DOHH2 (cell line): ENCODE data around the gene GRB10.
"Not testable (repeated sequence)": the region's sequence is repeated elsewhere in the genome, so short reads cannot be mapped to it uniquely, and the experiment has no call there.

Experiments used
- H3F3A ChIP-seq: fragments of 200-600 bp; sonication (generic), shearing (Covaris generic); 2 replicates; pipeline ENCODE4 v1.6.0; 2016; ENCODE audit warnings: antibody characterized with exemption, mild to moderate bottlenecking; ENCODE audit not compliant: control insufficient read depth, insufficient read depth
- H3K27ac ChIP-seq: fragments of 200-600 bp; sonication (generic); 2 replicates; pipeline ENCODE4 v1.5.1; 2014; ENCODE audit warnings: low read depth, mild to moderate bottlenecking, low read length, moderate library complexity
- H3K27me3 ChIP-seq: fragments of 200-600 bp; sonication (generic); 2 replicates; pipeline ENCODE4 v1.6.1; 2014; ENCODE audit warnings: mild to moderate bottlenecking, low read length, mixed read lengths; ENCODE audit not compliant: control insufficient read depth
- H3K36me3 ChIP-seq: fragments of 200-600 bp; sonication (generic); 2 replicates; pipeline ENCODE4 v1.6.1; 2014; ENCODE audit warnings: mild to moderate bottlenecking, low read length, moderate library complexity, mixed read lengths; ENCODE audit not compliant: control insufficient read depth
- H3K4me1 ChIP-seq: fragments of 200-600 bp; sonication (generic); 2 replicates; pipeline ENCODE4 v1.6.1; 2014; ENCODE audit warnings: mild to moderate bottlenecking, low read length, mixed read lengths; ENCODE audit not compliant: control insufficient read depth
- H3K4me2 ChIP-seq: fragments of 200-600 bp; sonication (generic); 2 replicates; pipeline ENCODE4 v1.6.0; 2014; ENCODE audit warnings: mild to moderate bottlenecking, low read length, moderate library complexity
- H3K4me3 ChIP-seq: fragments of 200-600 bp; sonication (generic); 2 replicates; pipeline ENCODE4 v1.5.1; 2014; ENCODE audit warnings: mild to moderate bottlenecking, low read length, mixed read lengths
- H3K79me2 ChIP-seq: fragments of 200-600 bp; sonication (generic); 2 replicates; pipeline ENCODE4 v1.6.1; 2014; ENCODE audit warnings: mild to moderate bottlenecking, low read length, mixed read lengths; ENCODE audit not compliant: control insufficient read depth
- H3K9me2 ChIP-seq: fragments of 200-600 bp; sonication (generic); replicated peaks from 2 replicates; pipeline ENCODE4 v1.6.1; 2014; ENCODE audit warnings: mild to moderate bottlenecking, low read length, mixed read lengths; ENCODE audit not compliant: control insufficient read depth
- H3K9me3 ChIP-seq: fragments of 200-600 bp; sonication (generic); 2 replicates; pipeline ENCODE4 v1.6.1; 2014; ENCODE audit warnings: antibody characterized with exemption, low read length, mixed read lengths; ENCODE audit not compliant: control insufficient read depth, insufficient read depth
- H4K20me1 ChIP-seq: fragments of 200-600 bp; sonication (generic); 2 replicates; pipeline ENCODE4 v1.6.0; 2014; ENCODE audit warnings: low read depth, mild to moderate bottlenecking, antibody characterized with exemption, low read length, moderate library complexity; ENCODE audit not compliant: control insufficient read depth, insufficient read depth
- EZH2phosphoT487 ChIP-seq: fragments of 200-600 bp; sonication (generic); IDR thresholded peaks from 2 replicates; pipeline ENCODE4 v1.6.1; 2017; ENCODE audit warnings: borderline replicate concordance, mild to moderate bottlenecking, antibody characterized with exemption, low read length, moderate library complexity, mixed read lengths
- TF ChIP-seq, protein P1 (sequence below): fragments of 200-600 bp; sonication (generic); IDR thresholded peaks from one replicate; pipeline ENCODE4 v1.5.1; 2014; ENCODE audit warnings: antibody characterized with exemption, mild to moderate bottlenecking, low read depth, low read length; ENCODE audit not compliant: poor library complexity, severe bottlenecking

GRB10 gene

DNA sequence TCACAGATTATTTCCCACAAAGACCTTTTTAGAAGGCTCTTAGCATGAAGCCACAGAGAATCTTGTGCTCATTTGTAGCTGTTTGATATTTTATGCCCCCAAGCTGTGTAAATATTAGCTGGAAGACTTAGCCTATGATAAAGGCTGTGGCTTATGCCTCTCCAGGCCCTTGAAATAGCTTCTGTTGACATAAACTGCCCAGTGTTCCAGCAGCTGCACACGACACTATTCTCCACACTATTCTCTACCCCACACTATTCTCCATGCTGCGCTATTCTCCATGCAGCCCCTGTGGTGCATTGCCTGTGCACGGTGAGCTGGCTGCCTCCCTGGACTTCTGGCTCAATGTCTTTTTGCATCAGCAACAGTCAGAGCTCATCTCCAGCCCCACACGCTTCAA, 230.6 kb downstream of the GRB10 start:
- Histone ChIP-seq H3K79me2 (no peaks in the 10 kb centered on the region), H3F3A (no peaks in the 10 kb centered on the region), H3K27ac (no peak overlapping the region), H3K4me1 (no peaks in the 10 kb centered on the region), H3K4me2 (no peak overlapping the region), H3K36me3 (no peaks in the 10 kb centered on the region), H4K20me1 (no peaks in the 10 kb centered on the region), H3K27me3 (peaks cover 7% of the 10 kb centered on the region), H3K9me3 (no peaks in the 10 kb centered on the region), H3K9me2 (no peaks in the 10 kb centered on the region), H3K4me3 (no peak overlapping the region)
- no peak for TF ChIP-seq EZH2phosphoT487
- TF ChIP-seq, protein P1, sequence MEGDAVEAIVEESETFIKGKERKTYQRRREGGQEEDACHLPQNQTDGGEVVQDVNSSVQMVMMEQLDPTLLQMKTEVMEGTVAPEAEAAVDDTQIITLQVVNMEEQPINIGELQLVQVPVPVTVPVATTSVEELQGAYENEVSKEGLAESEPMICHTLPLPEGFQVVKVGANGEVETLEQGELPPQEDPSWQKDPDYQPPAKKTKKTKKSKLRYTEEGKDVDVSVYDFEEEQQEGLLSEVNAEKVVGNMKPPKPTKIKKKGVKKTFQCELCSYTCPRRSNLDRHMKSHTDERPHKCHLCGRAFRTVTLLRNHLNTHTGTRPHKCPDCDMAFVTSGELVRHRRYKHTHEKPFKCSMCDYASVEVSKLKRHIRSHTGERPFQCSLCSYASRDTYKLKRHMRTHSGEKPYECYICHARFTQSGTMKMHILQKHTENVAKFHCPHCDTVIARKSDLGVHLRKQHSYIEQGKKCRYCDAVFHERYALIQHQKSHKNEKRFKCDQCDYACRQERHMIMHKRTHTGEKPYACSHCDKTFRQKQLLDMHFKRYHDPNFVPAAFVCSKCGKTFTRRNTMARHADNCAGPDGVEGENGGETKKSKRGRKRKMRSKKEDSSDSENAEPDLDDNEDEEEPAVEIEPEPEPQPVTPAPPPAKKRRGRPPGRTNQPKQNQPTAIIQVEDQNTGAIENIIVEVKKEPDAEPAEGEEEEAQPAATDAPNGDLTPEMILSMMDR: no peak

GRCh38 chr7:50545613-50546012, 237.1 kb downstream of the GRB10 start:
- not testable (repeated sequence) for H3K27ac ChIP-seq, H3K4me2 ChIP-seq, H3K4me1 ChIP-seq, H3F3A ChIP-seq, H3K9me3 ChIP-seq, H4K20me1 ChIP-seq, H3K36me3 ChIP-seq, H3K27me3 ChIP-seq, H3K79me2 ChIP-seq, H3K4me3 ChIP-seq, H3K9me2 ChIP-seq

DNA sequence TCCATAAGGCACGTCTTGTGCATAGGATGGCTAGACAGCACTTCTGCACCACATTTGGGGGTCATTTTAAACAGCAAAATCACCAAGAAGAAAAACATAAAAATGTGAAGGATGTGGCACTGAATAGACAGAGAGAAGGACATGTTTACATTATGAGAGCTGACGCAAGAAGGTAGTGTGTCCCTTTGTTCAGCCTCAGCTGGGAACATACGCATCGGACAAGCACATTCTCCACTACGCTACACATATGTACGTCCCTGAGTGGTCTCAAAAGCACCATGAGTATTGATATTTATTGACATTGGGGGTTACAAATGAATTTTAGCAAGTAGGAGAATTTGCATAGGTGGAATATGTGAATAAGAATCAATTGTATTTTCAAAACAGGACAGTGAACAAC, 237.7 kb downstream of the GRB10 start:
- Histone ChIP-seq H3K79me2 (no peaks in the 10 kb centered on the region), H4K20me1 (no peaks in the 10 kb centered on the region), H3K27me3 (peaks cover 4% of the 10 kb centered on the region)

DNA sequence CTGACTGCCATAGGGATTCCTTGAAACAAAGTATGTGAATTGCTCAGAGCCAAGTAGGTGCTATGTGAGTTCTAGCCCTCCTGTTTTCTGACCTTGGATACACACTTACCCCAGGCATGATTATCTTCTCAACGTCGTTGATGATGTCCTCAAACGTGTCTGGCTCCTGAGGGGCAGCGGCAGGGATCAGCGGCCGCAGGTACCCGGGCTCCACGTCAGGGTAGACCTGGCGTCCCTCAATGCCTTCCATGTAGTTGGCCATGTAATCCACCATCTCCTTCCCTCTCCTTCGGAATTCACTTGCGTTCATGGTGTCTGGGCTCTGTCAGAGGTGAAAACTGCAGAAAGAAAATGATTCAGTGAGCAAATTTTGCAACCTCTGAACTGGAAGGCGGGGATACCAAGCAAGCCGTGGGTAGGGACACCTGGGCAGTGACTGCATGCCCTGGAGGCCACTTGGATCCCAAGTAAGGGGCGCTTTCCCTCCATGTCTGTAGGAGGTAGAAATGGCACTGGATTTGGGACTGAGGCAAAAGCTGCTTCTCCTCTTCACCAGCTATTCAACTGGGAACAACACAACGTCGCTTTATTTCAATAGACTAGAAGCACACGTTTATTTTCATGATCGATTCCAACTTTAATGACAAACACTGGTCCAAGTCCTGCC, 238.8 kb downstream of the GRB10 start:
- Histone ChIP-seq H3K9me2 (no peaks in the 10 kb centered on the region), H3K9me3 (no peaks in the 10 kb centered on the region), H4K20me1 (no peaks in the 10 kb centered on the region), H3F3A (no peaks in the 10 kb centered on the region), H3K79me2 (no peaks in the 10 kb centered on the region), H3K4me2 (no peak overlapping the region), H3K4me3 (no peak overlapping the region), H3K4me1 (no peaks in the 10 kb centered on the region), H3K27ac (no peak overlapping the region), H3K36me3 (no peaks in the 10 kb centered on the region), H3K27me3 (peaks cover 4% of the 10 kb centered on the region)
- no peak for TF ChIP-seq EZH2phosphoT487
- TF ChIP-seq, protein P1: no peak

More for the DNA sequence above, 237.7 kb downstream of the GRB10 start:
- H3K9me3 ChIP-seq: no peaks in the 10 kb centered on the region
- H3K4me1 ChIP-seq: no peaks in the 10 kb centered on the region
- H3K4me2 ChIP-seq: no peak overlapping the region
- TF ChIP-seq EZH2phosphoT487: no peak
- TF ChIP-seq, protein P1: no peak
- no peaks in the 10 kb centered on the region for H3K9me2 ChIP-seq
- no peaks in the 10 kb centered on the region for H3F3A ChIP-seq
- no peak overlapping the region for H3K27ac ChIP-seq
- H3K36me3 ChIP-seq: no peaks in the 10 kb centered on the region
- no peak overlapping the region for H3K4me3 ChIP-seq
